A673 (cell line): ENCODE data around the gene TMPRSS6. TPM values are rescaled to one million over a fixed set of nuclear protein-coding genes. Genes with fewer than 3 reads are reported as not detected.

ENCODE experiments used
- BruUV-seq: library from RNA; stranded (reverse); fragments of 400-500 nt; replicated peaks from 2 replicates; lab custom pipeline; 2021; lab: Mats Ljungman, UMichigan
- CTCF ChIA-PET: fragments of 300-600 bp; sonication (Branson Sonifier 250); formaldehyde crosslinking; loops from one replicate; lab custom pipeline; 2022; ENCODE audit warnings: antibody characterized with exemption; lab: Charles Lee
- POLR2A ChIA-PET: fragments of 300-600 bp; sonication (Branson Sonifier 250); formaldehyde crosslinking; loops from one replicate; lab custom pipeline; 2022; ENCODE audit warnings: antibody characterized with exemption; ENCODE audit not compliant: low non-redundant PET; lab: Charles Lee
- DNase-seq: peaks from one replicate; pipeline ENCODE4 v3.0.0-alpha.2; 2015; ENCODE audit warnings: low spot score
- H3K27ac ChIP-seq: fragments of 200-600 bp; sonication (generic); 2 replicates; pipeline ENCODE4 v1.5.1; 2016; ENCODE audit warnings: mixed run types, low read depth, mild to moderate bottlenecking, mixed read lengths, antibody characterized with exemption, low read length; ENCODE audit not compliant: poor library complexity, severe bottlenecking
- H3K27me3 ChIP-seq: fragments of 200-600 bp; sonication (generic); replicated peaks from 2 replicates; pipeline ENCODE4 v1.6.1; 2017; ENCODE audit warnings: mixed run types, low read depth, mild to moderate bottlenecking, mixed read lengths, antibody characterized with exemption, low read length; ENCODE audit not compliant: insufficient read depth, poor library complexity
- H3K36me3 ChIP-seq: fragments of 200-600 bp; sonication (generic); 2 replicates; pipeline ENCODE4 v1.6.1; 2016; ENCODE audit warnings: mixed run types, mild to moderate bottlenecking, mixed read lengths, antibody characterized with exemption, low read length; ENCODE audit not compliant: insufficient read depth, poor library complexity, severe bottlenecking
- H3K4me1 ChIP-seq: fragments of 200-600 bp; sonication (generic); 2 replicates; pipeline ENCODE4 v1.6.1; 2017; ENCODE audit warnings: mixed run types, mild to moderate bottlenecking, mixed read lengths, antibody characterized with exemption, low read length; ENCODE audit not compliant: insufficient read depth, poor library complexity, severe bottlenecking
- H3K4me3 ChIP-seq: fragments of 200-600 bp; sonication (generic); 2 replicates; pipeline ENCODE4 v1.5.1; 2016; ENCODE audit warnings: low read depth, mixed run types, mild to moderate bottlenecking, mixed read lengths, low read length; ENCODE audit not compliant: poor library complexity, severe bottlenecking
- H3K9me3 ChIP-seq: fragments of 200-600 bp; sonication (generic); 2 replicates; pipeline ENCODE4 v1.6.1; 2016; ENCODE audit warnings: mixed run types, low read depth, mild to moderate bottlenecking, mixed read lengths, antibody characterized with exemption, low read length; ENCODE audit not compliant: poor library complexity, severe bottlenecking
- CTCF ChIP-seq: fragments of 300-800, 200-600 bp; sonication (generic); conservative IDR thresholded peaks from 2 replicates; pipeline ENCODE4 v1.5.1; 2017; ENCODE audit warnings: low read depth, mild to moderate bottlenecking, antibody characterized with exemption, low read length, moderate library complexity, mixed read lengths
- EZH2 ChIP-seq: fragments of 200-600 bp; sonication (generic); IDR thresholded peaks from 2 replicates; pipeline ENCODE4 v1.6.1; 2017; ENCODE audit warnings: borderline replicate concordance, low read depth, mild to moderate bottlenecking, mixed read lengths, antibody characterized with exemption, low read length; ENCODE audit not compliant: poor library complexity, severe bottlenecking
- intact Hi-C: fragments of 100-400 bp; cut with micrococcal nuclease; formaldehyde crosslinking; loops from one replicate; pipeline ENCODE4 v1.10.0; 2022; ENCODE audit not compliant: unreplicated experiment
- total RNA-seq: library from RNA; stranded (reverse); gene quantifications from 2 replicates; pipeline ENCODE4 v1.2.3, GENCODE V29; 2021

Gene TMPRSS6
- total RNA-seq, 1 experiment from 2014 or later, result not detected

GRCh38 chr22:37043828-37044538 lies 65.5 kb downstream of the TMPRSS6 start:
- intact Hi-C loops, result no loop called here
- H3K4me3 ChIP-seq, result no peak overlapping the region
- TF ChIP-seq CTCF (peak; percentile 36; the same call in 1 of the 2 replicates), EZH2 (no peak)
- H3K9me3 ChIP-seq, result no peaks in the 10 kb centered on the region
- CTCF ChIA-PET, result no interaction called here
- BruUV-seq, result no TSS peak
- no peaks in the 10 kb centered on the region for H3K27me3 ChIP-seq
- POLR2A ChIA-PET, result no interaction called here
- peak; percentile 38 for DNase-seq
- H3K36me3 ChIP-seq, result no peaks in the 10 kb centered on the region
- no peak overlapping the region for H3K27ac ChIP-seq
- H3K4me1 ChIP-seq, result peaks cover 34% of the 10 kb centered on the region

- POLR2A ChIA-PET, result no interaction called here
- CTCF ChIA-PET, result no interaction called here
- TF ChIP-seq EZH2 (no peak), CTCF (no peak)
Observed at GRCh38 chr22:37043209-37043827, 66.2 kb downstream of the TMPRSS6 start.

GRCh38 chr22:37039466-37039865 lies 70.0 kb downstream of the TMPRSS6 start:
- CTCF ChIA-PET, result no interaction called here
- no TSS peak for BruUV-seq
- POLR2A ChIA-PET, result no interaction called here
- Histone ChIP-seq H3K27ac (no peak overlapping the region), H3K36me3 (no peaks in the 10 kb centered on the region), H3K4me3 (no peak overlapping the region), H3K4me1 (peaks cover 28% of the 10 kb centered on the region), H3K27me3 (no peaks in the 10 kb centered on the region), H3K9me3 (no peaks in the 10 kb centered on the region)
- DNase-seq, result no peak
- intact Hi-C loops, result no loop called here
- no peak for TF ChIP-seq EZH2

More at GRCh38 chr22:37043209-37043827, 66.2 kb downstream of the TMPRSS6 start:
- Histone ChIP-seq H3K27me3 (no peaks in the 10 kb centered on the region), H3K27ac (no peak overlapping the region), H3K9me3 (no peaks in the 10 kb centered on the region), H3K4me3 (no peak overlapping the region), H3K36me3 (no peaks in the 10 kb centered on the region), H3K4me1 (peaks cover 34% of the 10 kb centered on the region)
- no peak for DNase-seq
- no TSS peak for BruUV-seq
- intact Hi-C loops, result no loop called here
